Measurements from ENCODE around the gene MVD.

MVD gene

GRCh38 chr16:88605186-88606147 is 57.4 kb downstream of the MVD start:
- DNase-seq: no peak

- no peak for DNase-seq
Observed at GRCh38 chr16:88602091-88602490, 60.8 kb downstream of the MVD start.

Measured in inflammatory macrophage (primary cell).